GM12878 (cell line): ENCODE data around the gene MYPN. TPM values are rescaled to one million over a fixed set of nuclear protein-coding genes. Genes with fewer than 3 reads are reported as not detected.

Experiments used
- ATAC-seq: fragments of 200-7000 bp; cut with Tn5 transposase; 3 replicates; pipeline ENCODE4 v1.9.1; 2020; ENCODE audit warnings: mild to moderate bottlenecking, moderate library complexity
- BruUV-seq: library from RNA; stranded (reverse); fragments of 400-500 nt; replicated peaks from 2 replicates; lab custom pipeline; 2021; lab: Mats Ljungman, UMichigan
- CTCF ChIA-PET: fragments of 300-600 bp; sonication (Branson Sonifier 250); formaldehyde crosslinking; extraction: SDS; loops from one replicate; lab custom pipeline; 2021; ENCODE audit warnings: inconsistent platforms; lab: Yijun Ruan, JAX
- POLR2A ChIA-PET: fragments of 350-600 bp; formaldehyde crosslinking; extraction: SDS; loops from one replicate; lab custom pipeline; 2021; ENCODE audit warnings: inconsistent platforms; lab: Charles Lee
- RAD21 ChIA-PET: fragments of 300-600 bp; sonication (Branson Sonifier 250); formaldehyde crosslinking; loops from one replicate; lab custom pipeline; 2023; ENCODE audit warnings: antibody characterized with exemption; ENCODE audit not compliant: unreplicated experiment; lab: Charles Lee
- SMC1A ChIA-PET: fragments of 300-600 bp; sonication (Branson Sonifier 250); formaldehyde crosslinking; loops from one replicate; lab custom pipeline; 2023; ENCODE audit not compliant: unreplicated experiment, uncharacterized antibody; lab: Charles Lee
- DNase-seq: peaks from one replicate; pipeline ENCODE4 v3.0.0-alpha.2; 2011; ENCODE audit warnings: low read depth, low spot score
- FAIRE-seq: peaks from 3 replicates; lab custom pipeline; 2011; peaks lifted over from hg19 to GRCh38; lab: Jason Lieb, UNC
- H2AFZ ChIP-seq: 2 replicates; pipeline ENCODE4 v1.6.0; 2011; ENCODE audit warnings: low read depth, low read length, control low read depth; ENCODE audit not compliant: control insufficient read depth
- H3K27ac ChIP-seq: 2 replicates; pipeline ENCODE4 v1.5.1; 2011; ENCODE audit warnings: control low read depth; ENCODE audit not compliant: control insufficient read depth, insufficient read depth
- H3K27me3 ChIP-seq, 2 experiments: replicated peaks in 1 of 2; 2 replicates each; pipeline versions ENCODE4 v1.6.0 to v1.6.1; 2011; ENCODE audit warnings: low read length in 1 of 2; ENCODE audit not compliant: control insufficient read depth in 2 of 2, insufficient read depth in 2 of 2
- H3K36me3 ChIP-seq, 2 experiments: 2 replicates each; pipeline ENCODE4 v1.5.1; 2011; ENCODE audit warnings: low read length in 1 of 2; ENCODE audit not compliant: control insufficient read depth in 2 of 2, insufficient read depth in 2 of 2
- H3K4me1 ChIP-seq: 2 replicates; pipeline ENCODE4 v1.6.1; 2011; ENCODE audit warnings: mild to moderate bottlenecking, low read length, moderate library complexity, mixed read lengths; ENCODE audit not compliant: control insufficient read depth, insufficient read depth
- H3K4me2 ChIP-seq: 2 replicates; pipeline ENCODE4 v1.6.0; 2011; ENCODE audit warnings: control low read depth; ENCODE audit not compliant: control insufficient read depth, insufficient read depth
- H3K4me3 ChIP-seq: fragments of 200-600 bp; sonication (generic); 2 replicates; pipeline ENCODE4 v1.5.1; 2016
- H3K79me2 ChIP-seq: 2 replicates; pipeline ENCODE4 v1.6.0; 2011; ENCODE audit warnings: low read length; ENCODE audit not compliant: control insufficient read depth, insufficient read depth
- H3K9ac ChIP-seq: 2 replicates; pipeline ENCODE4 v1.8.0; 2011; ENCODE audit warnings: low read length, control low read depth, mixed read lengths; ENCODE audit not compliant: control insufficient read depth, insufficient read depth
- H3K9me3 ChIP-seq: replicated peaks from 3 replicates; pipeline ENCODE4 v1.5.1; 2011; ENCODE audit warnings: mild to moderate bottlenecking, low read length; ENCODE audit not compliant: control insufficient read depth, insufficient read depth
- H4K20me1 ChIP-seq: 2 replicates; pipeline ENCODE4 v1.6.0; 2011; ENCODE audit not compliant: control insufficient read depth, insufficient read depth
- KAT2A ChIP-seq: conservative IDR thresholded peaks from 2 replicates; pipeline ENCODE4 v1.6.1; 2011; ENCODE audit warnings: low read depth, low read length; ENCODE audit not compliant: control insufficient read depth
- KDM1A ChIP-seq: fragments of 200-600 bp; sonication (generic); IDR thresholded peaks from 2 replicates; pipeline ENCODE4 v1.6.1; 2016; ENCODE audit warnings: borderline replicate concordance
- MYB ChIP-seq: fragments of 150-350 bp; IDR thresholded peaks from 2 replicates; pipeline ENCODE4 v1.6.1; 2014; ENCODE audit warnings: mild to moderate bottlenecking, low read depth, low read length, borderline replicate concordance
- NFYA ChIP-seq: IDR thresholded peaks from 2 replicates; pipeline ENCODE4 v1.6.1; 2011; ENCODE audit warnings: low read depth, mild to moderate bottlenecking, low read length, improper control_type of control experiment, borderline replicate concordance
- POLR2AphosphoS2 ChIP-seq: IDR thresholded peaks from 2 replicates; pipeline ENCODE4 v1.6.1; 2011; ENCODE audit warnings: low read depth, mild to moderate bottlenecking, low read length, improper control_type of control experiment, moderate library complexity
- SIN3A ChIP-seq: IDR thresholded peaks from 2 replicates; pipeline ENCODE4 v1.6.1; 2012; ENCODE audit warnings: low read depth, low read length, improper control_type of control experiment
- YY1 ChIP-seq: IDR thresholded peaks from 2 replicates; pipeline ENCODE4 v1.6.1; 2011; ENCODE audit warnings: low read depth, mild to moderate bottlenecking, low read length
- ZBED1 ChIP-seq: IDR thresholded peaks from 2 replicates; pipeline ENCODE4 v1.6.1; 2016; ENCODE audit warnings: borderline replicate concordance
- WGBS: methylation state at CpG from one replicate; pipeline ENCODE4 v1.1.6; 2016; ENCODE audit warnings: low lambda C conversion rate; ENCODE audit not compliant: insufficient replicate concordance, insufficient coverage; ENCODE audit errors: missing lambda C conversion rate; 5-methylcytosine and 5-hydroxymethylcytosine counted together
- in situ Hi-C: fragments of 300-500 bp; cut with MboI; formaldehyde crosslinking; loops from 9 replicates; pipeline ENCODE4 v1.14.3; 2018; ENCODE audit warnings: mixed read lengths
- intact Hi-C: fragments of 100-400 bp; cut with micrococcal nuclease; formaldehyde crosslinking; loops from one replicate; pipeline ENCODE4 v1.14.2; 2022; ENCODE audit not compliant: unreplicated experiment
- polyA plus RNA-seq, 11 experiments: library from polyadenylated mRNA; depleted of rRNA in 4 of 11; unstranded in 6 of 11; stranded (reverse) in 5 of 11; fragments of >200 nt; fragmentation: Nextera tagmentation in 4 of 11; fragmentation: Illumina TruSeq in 1 of 11; extraction: Ambion mirVana in 4 of 11; extraction: Trizol in 1 of 11; gene quantifications; 1 replicate in 1 of 11; 2 replicates in 10 of 11; pipeline versions ENCODE4 v1.2.1 to v1.2.3, GENCODE V29; 2011 to 2016; ENCODE audit warnings: inconsistent platforms in 2 of 11, missing spikeins in 2 of 11, low read depth in 1 of 11
- total RNA-seq, 4 experiments: library from RNA; depleted of rRNA in 3 of 4; stranded (reverse); fragments of >200 nt in 3 of 4; fragmentation: Illumina TruSeq in 1 of 4; extraction: Trizol in 1 of 4; gene quantifications; 2 replicates each; pipeline versions ENCODE4 v1.2.1 to v1.2.3, GENCODE V29; 2013 to 2021
- TF ChIP-seq, protein P1 (sequence below): IDR thresholded peaks from 2 replicates; pipeline ENCODE4 v1.6.1; 2011; ENCODE audit warnings: low read depth, mild to moderate bottlenecking, low read length, moderate library complexity, borderline replicate concordance; ENCODE audit errors: extremely low read depth
- TF ChIP-seq, protein P2 (sequence below): IDR thresholded peaks from 2 replicates; pipeline ENCODE4 v1.6.1; 2012; ENCODE audit warnings: low read length, inconsistent platforms
- TF ChIP-seq, protein P3 (sequence below): fragments of 450-650 bp; IDR thresholded peaks from 2 replicates; pipeline ENCODE4 v1.6.1; 2017; ENCODE audit warnings: mild to moderate bottlenecking, moderate library complexity
- TF ChIP-seq, protein P4 (sequence below): IDR thresholded peaks from 2 replicates; pipeline ENCODE4 v1.6.1; 2011; ENCODE audit warnings: borderline replicate concordance, low read depth, mild to moderate bottlenecking, moderate library complexity, mixed read lengths, low read length; ENCODE audit not compliant: insufficient read depth; ENCODE audit errors: extremely low read length

MYPN gene
- total and polyA plus RNA-seq, 10 of the 15 experiments (the other 5 are each of a cell fraction or from before 2014, with no cell fraction given): 0.01 to 0.02 TPM; not detected in 8

DNA sequence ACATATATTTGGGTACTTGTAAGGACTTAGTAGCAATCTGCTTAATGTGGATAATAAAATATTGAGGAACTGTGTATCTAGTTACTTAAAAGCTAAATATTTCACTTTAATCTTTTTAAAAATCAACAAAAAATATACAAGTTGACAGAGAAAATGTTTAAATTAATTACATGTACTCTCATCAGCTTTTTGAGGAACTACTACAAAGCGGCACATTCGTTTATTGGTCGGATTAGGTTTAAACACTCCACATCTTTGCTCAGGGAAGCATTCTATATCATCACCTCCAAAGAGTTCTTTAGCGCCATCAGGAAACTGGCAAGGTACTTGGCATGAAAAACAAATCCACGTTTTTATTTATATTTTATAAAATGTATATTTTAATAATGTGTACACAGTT, 121.0 kb downstream of the MYPN start (continued):
- no peak for TF ChIP-seq KAT2A
- no peak for TF ChIP-seq NFYA
- no peak for TF ChIP-seq YY1

DNA sequence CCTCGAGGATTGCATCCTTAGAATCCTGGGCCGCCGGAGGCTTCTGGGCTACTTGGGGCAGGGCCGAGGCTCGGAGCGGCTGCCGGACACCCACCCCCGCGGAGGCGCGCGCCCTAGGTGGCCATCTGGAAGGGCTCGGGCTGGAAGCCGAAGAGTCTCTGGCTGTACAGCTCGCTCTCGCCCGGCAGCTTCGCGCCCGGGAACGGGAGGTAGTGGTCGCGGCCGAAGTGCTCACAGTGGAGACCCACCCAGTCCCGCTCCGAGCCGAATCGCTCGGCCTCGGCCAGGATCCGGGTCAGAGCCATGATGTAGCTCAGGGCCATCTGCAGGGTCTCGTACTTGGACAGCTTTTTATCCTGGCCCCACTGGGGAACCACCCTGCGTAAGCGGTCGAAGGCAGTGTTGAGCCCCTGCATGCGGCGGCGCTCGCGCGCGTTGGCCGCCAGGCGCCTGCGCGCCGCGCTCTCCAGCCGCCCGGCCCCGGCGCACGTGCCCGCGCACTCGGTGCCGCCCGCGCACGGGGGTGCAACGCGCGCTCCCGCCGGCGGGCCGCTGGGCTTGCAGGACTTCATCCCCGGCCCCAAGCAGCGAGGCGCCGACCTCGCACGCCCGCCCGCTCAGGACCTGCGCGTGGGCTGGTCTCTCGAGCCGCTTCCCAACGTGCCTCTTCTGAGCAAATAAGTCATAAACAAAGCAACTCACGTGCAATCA, 122.0 kb downstream of the MYPN start:
- CTCF ChIA-PET: interaction anchor here (0.5 to 1.7 kb wide), 8 partner anchors 16 to 534 kb away, joined by 3 to 9 read pairs (median 4); partner anchors contain the start of gene MYPN
- POLR2A ChIA-PET: interaction anchor here (0.5 to 0.8 kb wide), 2 partner anchors 82 to 158 kb away, joined by 3 to 5 read pairs; no protein-coding TSS in a partner anchor
- Histone ChIP-seq H3K9ac (peak overlapping the region; percentile 15; the same call in 1 of the 2 replicates), H3K36me3 (no peaks in the 10 kb centered on the region), H3K4me2 (peak overlapping the region; percentile 97), H3K27ac (no peak overlapping the region), H3K79me2 (no peaks in the 10 kb centered on the region), H3K4me3 (peak overlapping the region; percentile 61; the same call in 1 of the 2 replicates), H3K9me3 (no peaks in the 10 kb centered on the region), H3K27me3 (peaks cover 0 to 4% of the 10 kb centered on the region in 2 experiments; a peak in 2 of 4 replicates), H4K20me1 (no peaks in the 10 kb centered on the region), H3K4me1 (peaks cover 5% of the 10 kb centered on the region; the same call in 1 of the 2 replicates), H2AFZ (peak overlapping the region; percentile 98)
- intact Hi-C loops: no loop called here
- FAIRE-seq (no peak), DNase-seq (no peak), ATAC-seq (peak; percentile 98)
- under 1% methylated on average over 77 of the region's 81 CpGs for WGBS
- SMC1A ChIA-PET: interaction anchor here (0.7 to 1.9 kb wide), 4 partner anchors 16 to 70 kb away, joined by 3 to 9 read pairs (median 6); no protein-coding TSS in a partner anchor
- in situ Hi-C loops: no loop called here
- RAD21 ChIA-PET: no interaction called here
- BruUV-seq: no TSS peak
- TF ChIP-seq, protein P1, sequence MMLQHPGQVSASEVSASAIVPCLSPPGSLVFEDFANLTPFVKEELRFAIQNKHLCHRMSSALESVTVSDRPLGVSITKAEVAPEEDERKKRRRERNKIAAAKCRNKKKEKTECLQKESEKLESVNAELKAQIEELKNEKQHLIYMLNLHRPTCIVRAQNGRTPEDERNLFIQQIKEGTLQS: no peak
- no peak for TF ChIP-seq SIN3A
- TF ChIP-seq POLR2AphosphoS2: no peak
- TF ChIP-seq MYB: no peak
- TF ChIP-seq ZBED1: no peak
- TF ChIP-seq KDM1A: no peak
- TF ChIP-seq, protein P2, sequence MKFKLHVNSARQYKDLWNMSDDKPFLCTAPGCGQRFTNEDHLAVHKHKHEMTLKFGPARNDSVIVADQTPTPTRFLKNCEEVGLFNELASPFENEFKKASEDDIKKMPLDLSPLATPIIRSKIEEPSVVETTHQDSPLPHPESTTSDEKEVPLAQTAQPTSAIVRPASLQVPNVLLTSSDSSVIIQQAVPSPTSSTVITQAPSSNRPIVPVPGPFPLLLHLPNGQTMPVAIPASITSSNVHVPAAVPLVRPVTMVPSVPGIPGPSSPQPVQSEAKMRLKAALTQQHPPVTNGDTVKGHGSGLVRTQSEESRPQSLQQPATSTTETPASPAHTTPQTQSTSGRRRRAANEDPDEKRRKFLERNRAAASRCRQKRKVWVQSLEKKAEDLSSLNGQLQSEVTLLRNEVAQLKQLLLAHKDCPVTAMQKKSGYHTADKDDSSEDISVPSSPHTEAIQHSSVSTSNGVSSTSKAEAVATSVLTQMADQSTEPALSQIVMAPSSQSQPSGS: no peak
- TF ChIP-seq, protein P3, sequence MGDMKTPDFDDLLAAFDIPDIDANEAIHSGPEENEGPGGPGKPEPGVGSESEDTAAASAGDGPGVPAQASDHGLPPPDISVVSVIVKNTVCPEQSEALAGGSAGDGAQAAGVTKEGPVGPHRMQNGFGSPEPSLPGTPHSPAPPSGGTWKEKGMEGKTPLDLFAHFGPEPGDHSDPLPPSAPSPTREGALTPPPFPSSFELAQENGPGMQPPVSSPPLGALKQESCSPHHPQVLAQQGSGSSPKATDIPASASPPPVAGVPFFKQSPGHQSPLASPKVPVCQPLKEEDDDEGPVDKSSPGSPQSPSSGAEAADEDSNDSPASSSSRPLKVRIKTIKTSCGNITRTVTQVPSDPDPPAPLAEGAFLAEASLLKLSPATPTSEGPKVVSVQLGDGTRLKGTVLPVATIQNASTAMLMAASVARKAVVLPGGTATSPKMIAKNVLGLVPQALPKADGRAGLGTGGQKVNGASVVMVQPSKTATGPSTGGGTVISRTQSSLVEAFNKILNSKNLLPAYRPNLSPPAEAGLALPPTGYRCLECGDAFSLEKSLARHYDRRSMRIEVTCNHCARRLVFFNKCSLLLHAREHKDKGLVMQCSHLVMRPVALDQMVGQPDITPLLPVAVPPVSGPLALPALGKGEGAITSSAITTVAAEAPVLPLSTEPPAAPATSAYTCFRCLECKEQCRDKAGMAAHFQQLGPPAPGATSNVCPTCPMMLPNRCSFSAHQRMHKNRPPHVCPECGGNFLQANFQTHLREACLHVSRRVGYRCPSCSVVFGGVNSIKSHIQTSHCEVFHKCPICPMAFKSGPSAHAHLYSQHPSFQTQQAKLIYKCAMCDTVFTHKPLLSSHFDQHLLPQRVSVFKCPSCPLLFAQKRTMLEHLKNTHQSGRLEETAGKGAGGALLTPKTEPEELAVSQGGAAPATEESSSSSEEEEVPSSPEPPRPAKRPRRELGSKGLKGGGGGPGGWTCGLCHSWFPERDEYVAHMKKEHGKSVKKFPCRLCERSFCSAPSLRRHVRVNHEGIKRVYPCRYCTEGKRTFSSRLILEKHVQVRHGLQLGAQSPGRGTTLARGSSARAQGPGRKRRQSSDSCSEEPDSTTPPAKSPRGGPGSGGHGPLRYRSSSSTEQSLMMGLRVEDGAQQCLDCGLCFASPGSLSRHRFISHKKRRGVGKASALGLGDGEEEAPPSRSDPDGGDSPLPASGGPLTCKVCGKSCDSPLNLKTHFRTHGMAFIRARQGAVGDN: peak; percentile 54
- TF ChIP-seq, protein P4, sequence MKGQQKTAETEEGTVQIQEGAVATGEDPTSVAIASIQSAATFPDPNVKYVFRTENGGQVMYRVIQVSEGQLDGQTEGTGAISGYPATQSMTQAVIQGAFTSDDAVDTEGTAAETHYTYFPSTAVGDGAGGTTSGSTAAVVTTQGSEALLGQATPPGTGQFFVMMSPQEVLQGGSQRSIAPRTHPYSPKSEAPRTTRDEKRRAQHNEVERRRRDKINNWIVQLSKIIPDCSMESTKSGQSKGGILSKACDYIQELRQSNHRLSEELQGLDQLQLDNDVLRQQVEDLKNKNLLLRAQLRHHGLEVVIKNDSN: peak; percentile 16
